NCI-H187 (cell line): ENCODE data around the gene SPOP.
"Not testable (repeated sequence)": the region's sequence is repeated elsewhere in the genome, so short reads cannot be mapped to it uniquely, and the experiment has no call there.

ENCODE experiments used
- DNase-seq, 2 experiments: peaks; one replicate each; lab custom pipeline; 2025; lab: John Stamatoyannopoulos, UW

SPOP gene

DNA sequence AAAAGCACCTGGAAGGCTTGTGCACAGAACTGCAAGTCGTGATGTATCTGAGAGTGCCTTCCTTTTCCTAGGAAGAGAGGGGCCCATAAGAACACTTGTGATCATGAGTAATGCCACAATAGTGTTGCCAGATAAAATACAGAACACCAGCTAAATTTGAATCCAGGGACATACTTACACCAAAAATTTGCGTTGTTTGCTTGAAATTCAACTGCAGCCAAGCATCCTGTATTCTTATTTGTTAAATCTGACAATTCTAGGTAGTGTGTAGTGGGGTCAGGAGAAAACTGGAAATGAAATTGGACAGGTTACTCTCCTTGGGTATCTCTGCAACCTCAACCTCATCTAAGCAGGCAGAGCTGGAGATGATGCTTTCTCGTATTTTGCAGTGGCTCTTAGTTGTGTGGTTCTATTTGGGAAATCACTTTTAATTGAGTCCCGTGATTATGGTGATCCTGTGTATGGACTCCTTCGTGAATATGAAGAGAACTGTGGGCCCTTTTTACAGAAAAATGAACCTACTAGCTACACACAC lies 17.9 kb upstream of the SPOP start:
- DNase-seq, result no peak

DNA sequence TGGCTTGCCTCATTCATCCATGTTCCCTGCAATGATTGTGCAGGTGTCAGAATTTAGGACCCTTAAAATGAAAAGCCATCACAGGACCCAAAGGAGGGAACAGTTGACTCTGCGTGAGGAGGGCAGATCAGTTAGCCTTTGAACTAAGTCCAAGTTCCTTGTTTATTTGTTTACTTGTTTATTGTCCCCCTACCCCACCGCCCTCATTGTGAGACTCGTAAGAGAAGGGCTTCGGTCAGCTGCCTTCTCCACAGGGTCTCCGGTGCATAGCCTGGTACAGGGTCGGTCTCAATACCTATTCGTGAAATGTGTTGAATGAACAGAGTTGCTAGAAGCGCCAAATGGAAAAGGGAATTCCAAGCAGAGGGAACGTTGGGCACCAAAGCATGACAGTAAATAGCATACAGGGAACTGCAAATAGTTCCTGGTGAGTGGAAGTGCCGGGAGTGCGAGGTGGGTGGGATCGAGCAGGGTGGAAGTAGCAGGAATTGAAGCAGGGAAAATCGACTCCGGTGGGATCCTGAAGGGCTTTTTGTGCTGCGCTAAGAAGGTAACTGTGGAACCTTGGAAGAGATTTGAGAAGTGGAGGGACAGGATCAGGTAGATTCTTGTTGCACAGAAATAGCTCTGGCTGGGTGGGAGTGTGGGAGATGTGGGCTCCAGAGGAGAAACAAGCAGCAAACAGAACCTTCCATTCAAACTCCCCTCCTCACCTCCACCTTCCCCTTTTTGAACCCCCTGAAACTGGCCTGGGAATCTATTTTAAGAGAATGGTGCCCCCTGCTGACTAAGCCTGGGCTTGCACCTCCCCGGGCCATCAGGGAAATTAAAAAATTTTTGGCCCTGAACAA lies 17.2 kb upstream of the SPOP start:
- DNase-seq, result no peak

DNA sequence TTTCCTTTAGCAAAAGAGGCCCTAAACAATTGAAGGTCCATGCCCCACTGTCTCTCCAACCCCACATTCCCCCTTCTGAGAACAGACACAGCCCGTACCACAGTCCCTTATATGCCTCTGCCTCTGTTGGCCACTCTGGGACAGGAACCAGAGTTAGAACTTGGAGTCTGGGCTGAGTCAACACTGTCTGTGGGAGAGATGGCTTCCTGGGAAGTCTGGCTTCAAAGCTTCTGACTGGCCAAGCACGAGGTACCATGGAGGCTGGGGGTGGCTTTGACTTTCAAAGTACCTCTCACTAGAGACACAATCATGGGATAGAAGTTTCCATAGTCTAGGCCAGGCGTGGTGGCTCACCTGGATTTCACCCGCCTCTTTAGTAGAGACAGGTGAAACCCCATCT lies 14.9 kb upstream of the SPOP start:
- DNase-seq, result no peak

DNA sequence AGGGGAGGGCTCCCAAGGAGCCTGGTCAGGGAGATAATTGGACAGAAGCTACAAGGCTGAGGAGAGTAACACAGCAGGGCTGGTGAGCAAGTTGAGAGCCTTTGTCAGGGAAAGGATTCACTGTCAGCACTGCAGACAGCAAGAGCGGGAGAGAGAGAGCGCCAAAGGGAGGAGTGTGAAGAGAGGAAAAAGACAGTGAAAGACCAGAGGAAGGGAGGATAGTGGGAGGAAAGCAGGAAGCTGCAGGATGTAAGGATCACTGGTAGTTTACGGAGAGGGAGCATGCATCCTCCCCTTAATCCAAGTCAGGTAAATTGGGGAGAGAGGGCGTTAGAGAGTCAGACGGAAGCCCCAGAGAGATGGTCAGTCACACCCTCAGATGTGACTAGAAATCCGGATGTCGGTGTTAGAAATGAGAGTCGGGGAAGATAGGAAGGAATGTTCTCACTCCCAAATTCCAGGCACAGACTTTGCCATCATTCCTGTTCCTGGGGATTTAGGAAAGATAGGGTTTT lies 13.8 kb upstream of the SPOP start:
- no peak for DNase-seq

DNA sequence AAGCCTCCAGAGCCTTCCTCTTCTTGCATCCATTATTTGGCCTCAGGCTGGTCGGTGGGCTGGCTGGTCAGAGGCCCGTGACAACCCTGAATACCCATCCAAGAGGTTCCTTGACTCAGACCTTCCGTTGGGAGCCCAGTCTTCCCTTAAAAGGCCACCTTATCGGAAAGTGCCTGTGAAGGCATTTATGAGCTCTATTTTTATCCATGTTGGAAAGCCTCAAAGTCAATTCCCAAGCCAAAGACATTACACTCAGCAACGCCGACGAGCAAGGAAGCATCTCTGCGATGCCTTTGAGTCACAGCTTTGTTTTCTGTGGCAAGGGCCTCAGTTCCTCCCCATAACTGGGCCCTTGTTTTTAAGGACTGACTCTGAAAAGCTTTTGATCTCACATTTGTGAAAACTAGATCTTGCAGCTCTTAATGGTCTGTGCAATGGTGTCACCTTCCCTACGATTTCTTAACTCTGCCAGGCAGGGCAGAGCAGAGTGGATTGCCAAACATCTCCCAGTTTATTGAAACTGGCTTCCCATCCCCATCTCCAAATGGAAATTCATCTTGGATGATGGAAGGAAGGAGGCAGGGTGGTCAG lies 13.3 kb upstream of the SPOP start:
- DNase-seq, result no peak

DNA sequence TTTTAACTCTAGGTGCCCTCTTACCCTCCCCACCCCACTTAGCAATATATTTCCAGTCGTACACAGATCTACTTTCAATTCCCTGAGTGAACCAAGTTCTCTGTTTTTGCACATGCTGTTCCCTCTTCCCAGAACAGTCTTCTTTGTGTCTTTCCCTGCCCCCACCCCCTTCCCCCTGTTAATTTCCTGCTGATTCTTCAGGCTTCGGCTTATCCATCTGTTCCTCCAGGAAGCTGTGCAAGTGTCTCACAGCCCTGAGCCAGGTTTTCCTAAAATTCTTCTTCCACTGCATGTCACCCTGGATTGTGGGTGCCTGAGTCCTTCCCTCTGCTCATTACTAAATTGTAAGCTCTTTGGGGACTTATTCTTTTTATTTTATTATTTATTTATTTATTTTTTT lies 12.4 kb upstream of the SPOP start:
- no peak for DNase-seq

DNA sequence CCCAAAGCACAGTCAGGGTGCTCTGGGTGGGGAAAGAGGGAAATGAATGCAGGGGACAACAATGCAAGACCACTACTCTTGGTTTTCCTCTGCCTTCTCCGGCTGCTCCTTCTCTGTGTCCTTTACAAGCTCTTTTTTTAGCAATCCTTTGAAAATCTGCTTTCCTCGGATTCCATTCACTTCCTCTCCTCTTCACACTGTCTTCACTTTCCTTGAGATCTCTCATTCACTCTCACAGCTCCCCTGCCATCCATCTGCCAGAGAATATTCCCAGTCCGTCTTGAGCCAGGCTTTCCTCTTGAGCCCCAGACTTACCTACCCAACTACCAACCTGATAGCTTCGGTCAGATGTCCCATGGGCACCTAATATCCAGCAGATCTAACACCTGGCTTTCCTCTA lies 11.0 kb upstream of the SPOP start:
- no peak for DNase-seq

DNA sequence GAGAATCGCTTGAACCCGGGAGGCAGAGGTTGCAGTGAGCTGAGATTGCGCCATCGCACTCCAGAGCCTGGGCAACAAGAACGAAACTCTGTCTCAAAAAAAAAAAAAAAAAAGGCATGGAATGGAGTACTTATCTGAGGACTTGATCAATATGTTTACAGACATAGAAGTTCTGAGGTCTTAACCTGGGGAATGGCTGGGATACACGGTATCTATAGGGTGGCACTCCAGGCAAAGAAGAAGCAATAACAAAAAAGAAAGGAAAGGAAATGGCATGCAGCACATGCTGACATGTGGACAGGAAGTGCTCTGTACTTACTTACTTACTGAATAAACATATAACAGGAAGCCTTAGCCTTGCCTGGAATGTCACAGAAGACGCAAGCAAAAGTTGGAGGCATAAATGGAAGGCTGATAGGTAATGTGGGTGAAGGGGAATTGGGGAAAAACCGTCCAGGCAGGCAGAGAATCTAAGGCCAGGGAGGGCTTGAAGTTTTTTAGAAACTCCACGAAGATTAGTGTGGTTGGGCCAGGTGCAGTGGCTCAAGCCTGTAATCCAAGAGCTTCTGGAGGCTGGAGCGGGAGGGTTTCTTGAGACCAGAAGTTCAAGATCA lies 10.1 kb upstream of the SPOP start:
- no peak for DNase-seq

DNA sequence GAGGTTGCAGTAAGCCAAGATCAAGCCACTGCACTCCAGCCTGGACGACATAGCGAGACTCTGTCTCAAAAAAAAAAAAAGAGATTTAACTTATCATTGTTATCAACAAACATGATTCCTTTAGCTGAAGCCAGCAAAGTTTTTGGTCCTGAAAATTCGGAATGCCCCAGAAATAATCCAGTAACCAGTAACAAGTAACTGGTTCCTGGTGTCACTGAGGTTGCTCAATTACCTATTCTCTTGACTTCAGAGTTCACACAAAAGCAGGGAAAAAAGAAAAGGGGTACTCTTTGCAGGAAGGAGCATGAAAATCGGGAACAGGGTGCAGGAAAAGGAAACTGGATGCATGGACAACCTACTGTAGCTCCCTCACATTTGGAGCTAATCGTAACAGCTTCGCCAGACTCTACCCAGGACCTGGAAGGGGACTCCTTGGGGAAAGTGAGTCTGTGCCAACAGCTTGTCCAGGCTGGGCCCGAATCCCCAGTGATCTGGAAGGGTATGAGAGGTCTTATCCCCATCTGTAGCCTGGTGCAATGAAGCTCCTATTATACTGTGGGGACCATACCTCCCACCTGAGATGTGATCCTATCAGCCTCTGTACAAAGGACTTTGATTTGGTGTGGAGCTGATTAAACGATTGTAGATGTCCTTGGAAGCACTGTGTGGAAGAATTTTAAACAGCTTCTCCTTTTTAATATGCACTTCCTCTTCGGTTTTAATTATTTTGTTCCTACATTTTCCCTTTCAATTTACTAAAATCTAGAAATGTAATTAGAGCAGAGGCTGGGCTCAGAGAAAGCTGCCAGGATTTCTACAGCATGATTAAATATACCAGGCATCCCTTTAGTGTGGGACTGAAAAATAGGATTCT lies 3.4 kb upstream of the SPOP start:
- no peak for DNase-seq

DNA sequence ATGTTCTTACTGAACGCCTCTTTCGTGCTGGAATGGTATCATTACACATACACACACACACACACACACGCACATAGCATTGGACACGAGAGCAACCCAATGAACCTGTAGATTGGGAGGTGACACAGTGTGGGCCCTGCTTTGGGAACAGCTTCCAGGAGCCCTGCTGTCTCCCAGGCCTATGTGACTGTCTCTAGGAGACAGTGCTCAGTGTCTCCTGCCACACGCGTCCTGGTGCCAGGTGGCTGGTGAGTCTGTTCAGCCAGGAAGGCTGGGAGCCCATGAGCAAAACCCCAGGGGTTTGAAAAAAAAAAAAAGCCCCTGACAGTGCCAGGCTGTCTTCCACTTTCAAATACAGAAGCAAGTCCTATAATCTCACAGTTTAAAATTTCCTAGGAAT lies 2.4 kb upstream of the SPOP start:
- no peak for DNase-seq

DNA sequence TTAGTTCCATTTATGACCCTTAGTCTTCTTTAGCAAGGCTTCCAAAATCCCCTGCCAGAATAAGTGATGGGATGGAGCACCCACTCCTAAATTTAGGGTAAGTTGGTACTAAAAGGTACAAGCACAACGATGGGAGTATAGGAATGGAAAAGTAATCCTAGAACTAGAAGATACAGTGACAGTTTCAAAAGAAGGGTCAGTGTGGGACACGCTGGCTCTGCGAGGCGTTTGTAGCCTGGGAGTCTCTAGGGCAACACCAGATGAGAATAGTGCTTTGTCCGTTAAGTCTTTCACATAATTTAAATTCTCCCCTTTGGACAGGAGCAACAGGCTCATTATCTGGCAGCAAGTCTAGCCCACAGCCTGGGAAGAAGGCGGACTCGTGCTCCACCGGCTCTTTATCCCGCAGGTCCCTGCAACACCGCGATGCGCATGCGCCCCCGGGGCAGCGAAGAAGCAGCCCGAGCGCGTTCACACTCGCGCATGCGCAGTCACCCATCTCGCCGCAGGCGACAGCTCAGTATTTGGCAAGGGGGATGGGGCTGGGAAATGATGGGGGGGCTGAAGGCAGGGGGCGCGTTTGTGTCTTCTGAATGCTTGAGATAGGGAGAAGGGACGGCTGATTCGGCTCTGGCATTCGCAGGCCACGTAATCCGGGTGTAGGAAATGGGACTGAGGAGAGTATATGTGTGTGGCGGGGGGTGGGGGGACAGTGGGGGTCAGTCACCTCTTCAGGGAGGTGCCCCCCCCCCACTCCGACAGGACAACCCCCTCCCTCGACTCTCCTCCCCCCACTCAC lies 564 bp downstream of the SPOP start:
- DNase-seq, result peak; percentile 72 to 92

DNA sequence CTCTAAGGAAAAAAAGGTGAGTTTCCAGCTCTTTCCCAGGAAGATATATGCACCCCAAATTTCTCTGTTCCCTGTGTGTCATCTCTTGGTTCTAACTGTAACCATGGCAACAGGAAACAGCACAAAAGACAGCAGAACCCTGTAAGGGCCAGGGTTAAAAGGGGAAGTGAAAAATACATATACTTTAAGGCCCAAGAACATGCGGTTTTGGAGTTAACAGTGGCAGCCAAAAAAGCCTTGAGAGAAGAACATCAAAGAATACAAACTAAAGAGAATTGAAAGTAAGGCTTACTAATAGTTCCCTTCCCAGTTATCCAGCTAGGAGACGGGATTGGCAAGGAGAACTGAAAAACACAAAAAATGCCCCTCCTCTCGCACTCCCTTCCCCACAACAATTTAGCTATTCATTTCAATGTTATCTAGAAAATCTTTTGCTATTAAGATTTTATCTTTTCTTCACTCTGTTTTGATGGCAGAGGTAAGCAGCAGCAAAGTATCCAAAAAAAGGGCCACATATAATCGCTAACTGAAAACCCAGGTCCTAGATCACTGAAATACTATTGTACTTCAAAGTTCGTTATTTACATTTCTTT lies 1.5 kb downstream of the SPOP start:
- no peak for DNase-seq

DNA sequence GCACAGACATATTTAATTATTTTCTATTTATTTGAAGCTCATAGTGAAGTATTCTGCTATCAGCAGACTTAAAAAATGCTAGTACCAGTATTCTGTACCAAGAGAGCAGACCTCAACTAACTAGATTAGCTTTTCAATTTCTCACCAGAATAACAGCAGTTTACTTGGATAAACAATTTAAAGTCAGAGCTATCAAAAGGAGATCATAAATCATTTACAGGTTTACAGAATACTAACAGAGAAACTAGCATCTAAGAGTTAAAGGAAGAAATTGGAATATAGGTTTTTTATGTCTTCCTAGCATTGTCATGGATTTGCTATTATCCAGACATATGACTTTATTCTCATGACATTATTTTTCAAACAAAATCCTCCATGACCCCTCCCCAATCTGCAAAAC lies 3.4 kb downstream of the SPOP start:
- no peak for DNase-seq

DNA sequence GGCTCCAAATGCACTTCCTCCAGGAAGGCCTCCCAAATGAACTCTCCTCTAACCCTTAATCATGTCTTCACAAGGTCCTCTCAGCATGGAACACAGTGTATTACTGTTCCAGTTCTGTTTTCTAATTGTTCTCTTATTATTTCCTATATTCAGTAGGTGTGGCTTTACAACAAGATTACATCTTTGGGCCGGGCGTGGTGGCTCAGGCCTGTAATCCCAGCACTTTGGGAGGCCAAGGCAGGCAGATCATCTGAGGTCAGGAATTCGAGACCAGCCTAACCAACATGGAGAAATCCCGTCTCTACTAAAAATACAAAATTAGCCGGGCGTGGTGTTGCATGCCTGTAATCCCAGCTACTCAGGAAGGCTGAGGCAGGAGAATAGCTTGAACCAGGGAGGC lies 4.2 kb downstream of the SPOP start:
- DNase-seq, result not testable (repeated sequence)

DNA sequence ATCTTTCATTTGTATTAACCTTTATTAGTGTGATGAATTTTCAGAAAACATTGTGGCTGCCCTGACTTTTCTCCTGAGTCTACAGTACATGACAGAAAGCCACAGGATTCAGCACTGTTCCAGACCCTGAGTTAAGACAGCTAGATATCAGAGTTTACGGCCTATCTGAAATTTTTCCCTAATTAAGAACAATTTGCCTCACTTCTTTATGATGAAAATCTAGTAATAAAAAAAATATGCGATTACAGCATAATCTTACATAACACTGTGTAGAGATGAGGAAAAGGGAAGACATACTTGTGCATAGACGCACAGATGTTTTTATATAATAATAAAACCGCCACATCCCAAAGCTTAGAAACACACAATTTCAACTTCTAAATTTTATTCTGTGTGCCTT lies 7.3 kb downstream of the SPOP start:
- DNase-seq, result no peak

DNA sequence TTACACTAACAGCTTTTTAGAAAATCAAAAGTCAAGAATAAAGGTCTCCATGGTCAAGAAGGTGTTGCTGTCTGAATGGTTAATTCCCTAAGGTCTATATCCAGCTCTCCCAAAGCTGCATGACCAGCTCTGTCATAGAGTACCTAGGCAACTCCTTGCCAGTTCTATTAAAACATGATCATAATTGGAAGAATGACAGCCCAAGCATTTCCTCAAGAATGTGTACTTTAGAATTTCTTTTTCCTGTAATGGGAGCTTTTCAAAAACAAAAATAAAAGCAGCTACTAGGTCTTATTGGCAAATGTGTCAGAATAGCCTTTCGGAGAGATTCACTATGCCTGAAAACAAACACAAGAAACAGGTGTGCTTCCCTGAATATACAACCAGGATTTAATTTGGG lies 7.9 kb downstream of the SPOP start:
- no peak for DNase-seq

DNA sequence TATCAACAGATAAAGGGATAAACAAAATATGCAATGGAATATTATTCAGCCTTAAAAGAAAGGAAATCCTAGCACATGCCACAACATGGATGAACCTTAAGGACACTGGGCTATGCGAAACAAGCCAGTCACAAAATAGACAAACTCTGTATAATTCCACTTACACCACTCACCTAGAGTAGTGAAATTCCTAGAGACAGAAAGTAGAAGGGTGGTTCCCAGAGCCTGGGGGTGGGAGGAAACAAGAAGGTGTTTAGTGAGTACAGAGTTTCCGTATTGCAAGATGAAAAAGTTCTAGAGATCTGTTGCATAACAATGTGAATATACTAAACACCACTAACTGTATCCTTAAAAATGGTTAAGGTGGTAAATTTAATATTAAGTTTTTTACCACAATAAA lies 10.0 kb downstream of the SPOP start:
- no peak for DNase-seq

DNA sequence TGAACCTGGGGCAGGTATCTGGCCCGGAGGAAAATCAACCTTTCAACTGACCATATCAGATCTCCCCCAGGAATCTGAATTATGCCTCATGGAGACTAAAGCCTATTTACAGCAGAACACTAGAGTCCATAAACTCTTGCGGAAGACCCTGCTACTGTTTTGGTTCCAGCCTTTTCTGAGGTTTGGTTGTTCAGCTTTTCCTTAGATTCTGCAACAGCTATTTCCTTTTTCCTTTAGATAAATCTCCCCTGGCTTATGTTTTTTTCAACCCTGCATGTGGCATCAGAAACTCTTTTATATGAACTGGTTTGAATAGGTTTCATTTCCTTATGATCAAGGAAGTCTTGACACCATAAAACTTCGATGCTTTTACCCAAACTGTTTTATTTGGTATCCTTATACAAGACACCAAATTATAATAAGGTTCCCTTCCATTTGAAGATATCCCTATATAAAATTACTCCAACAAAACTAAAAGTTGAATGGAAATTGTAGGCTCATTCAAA lies 13.1 kb downstream of the SPOP start:
- no peak for DNase-seq

DNA sequence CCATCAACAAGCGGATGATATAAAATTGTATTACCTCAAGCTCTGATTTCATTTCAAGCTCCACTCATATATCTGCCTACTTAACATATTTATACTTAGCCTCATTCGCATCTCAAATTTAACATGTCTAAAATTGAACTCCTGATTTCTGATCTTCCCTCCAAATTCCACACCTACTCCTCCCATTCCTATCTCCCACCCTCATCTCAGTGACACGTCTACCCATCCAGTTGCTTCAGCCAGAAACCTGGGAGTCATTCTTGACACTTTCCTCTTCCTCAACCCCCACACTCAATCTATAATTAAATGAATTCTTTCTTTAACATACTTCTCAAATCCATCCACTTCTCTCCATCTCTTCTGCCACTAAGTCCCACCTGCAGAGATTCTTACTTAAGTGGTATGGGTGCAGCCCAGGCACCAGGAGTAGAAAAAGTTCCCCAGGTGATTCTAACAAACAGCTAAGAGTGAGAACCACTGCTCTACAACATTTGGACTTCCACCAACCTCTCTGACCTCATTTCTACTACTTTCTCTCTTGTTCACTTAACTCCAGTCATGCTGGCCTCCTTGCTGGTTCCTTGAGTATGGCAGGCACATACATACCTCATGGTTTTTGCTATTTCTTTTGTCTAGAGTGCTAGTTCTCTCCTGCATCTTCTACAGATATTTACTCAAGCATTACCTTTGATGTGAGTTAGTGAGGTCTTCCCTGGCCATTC lies 18.1 kb downstream of the SPOP start:
- no peak for DNase-seq

DNA sequence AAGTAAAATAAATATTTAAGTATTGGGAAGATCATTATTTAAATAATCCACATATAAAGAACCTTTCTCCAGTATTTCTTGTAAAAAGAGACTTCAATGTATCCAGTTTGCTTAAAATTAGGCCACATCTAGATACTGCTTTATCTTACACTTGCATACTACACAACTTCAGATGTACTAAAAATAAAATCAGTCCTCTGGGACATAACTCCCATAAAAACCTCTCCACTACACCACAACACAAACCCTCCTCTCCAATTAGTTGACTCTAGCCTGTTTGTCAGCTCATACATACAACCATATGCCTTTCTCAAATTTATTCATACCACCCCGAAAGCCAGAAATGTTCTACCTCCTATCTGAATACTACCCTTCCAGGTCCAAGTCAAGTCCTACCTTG lies 21.6 kb downstream of the SPOP start:
- DNase-seq, result no peak
